GM19240 (cell line): ENCODE data around the gene ZNF700.
"Not testable (repeated sequence)": the region's sequence is repeated elsewhere in the genome, so short reads cannot be mapped to it uniquely, and the experiment has no call there.

ENCODE experiments used
- DNase-seq: peaks from one replicate; pipeline ENCODE4 v3.0.0; 2011; ENCODE audit warnings: low spot score; ENCODE audit not compliant: insufficient read length

Gene ZNF700

DNA sequence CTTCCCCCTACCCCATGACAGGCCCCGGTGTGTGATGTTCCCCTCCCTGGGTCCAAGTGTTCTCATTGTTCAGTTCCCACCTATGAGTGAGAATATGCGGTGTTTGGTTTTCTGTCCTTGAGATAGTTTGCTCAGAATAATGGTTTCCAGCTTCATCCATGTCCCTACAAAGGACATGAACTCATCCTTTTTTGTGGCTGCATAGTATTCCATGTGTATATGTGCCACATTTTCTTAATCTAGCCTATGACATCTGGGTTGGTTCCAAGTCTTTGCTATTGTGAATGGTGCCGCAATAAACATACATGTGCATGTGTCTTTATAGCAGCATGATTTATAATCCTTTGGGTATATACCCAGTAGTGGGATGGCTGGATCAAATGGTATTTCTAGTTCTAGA is 13.5 kb downstream of the ZNF700 start:
- not testable (repeated sequence) for DNase-seq

DNA sequence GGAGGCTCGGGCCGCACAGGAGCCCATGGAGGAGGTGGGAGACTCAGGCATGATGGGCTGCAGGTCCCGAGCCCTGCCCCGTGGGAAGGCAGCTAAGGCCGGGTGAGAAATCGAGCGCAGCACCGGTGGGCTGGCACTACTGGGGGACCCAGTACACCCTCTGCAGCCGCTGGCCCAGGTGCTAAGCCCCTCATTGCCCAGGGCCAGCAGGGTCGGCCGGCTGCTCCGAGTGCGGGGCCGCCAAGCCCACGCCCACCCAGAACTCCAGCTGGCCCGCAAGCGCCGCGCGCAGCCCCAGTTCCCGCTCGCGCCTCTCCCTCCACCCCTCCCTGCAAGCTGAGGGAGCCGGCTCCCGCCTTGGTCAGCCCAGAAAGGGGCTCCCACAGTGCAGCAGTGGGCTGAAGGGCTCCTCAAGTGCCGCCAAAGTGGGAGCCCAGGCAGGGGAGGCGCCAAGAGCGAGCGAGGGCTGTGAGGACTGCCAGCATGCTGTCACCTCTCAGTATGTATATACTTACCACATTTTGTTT is 16.5 kb downstream of the ZNF700 start:
- not testable (repeated sequence) for DNase-seq

DNA sequence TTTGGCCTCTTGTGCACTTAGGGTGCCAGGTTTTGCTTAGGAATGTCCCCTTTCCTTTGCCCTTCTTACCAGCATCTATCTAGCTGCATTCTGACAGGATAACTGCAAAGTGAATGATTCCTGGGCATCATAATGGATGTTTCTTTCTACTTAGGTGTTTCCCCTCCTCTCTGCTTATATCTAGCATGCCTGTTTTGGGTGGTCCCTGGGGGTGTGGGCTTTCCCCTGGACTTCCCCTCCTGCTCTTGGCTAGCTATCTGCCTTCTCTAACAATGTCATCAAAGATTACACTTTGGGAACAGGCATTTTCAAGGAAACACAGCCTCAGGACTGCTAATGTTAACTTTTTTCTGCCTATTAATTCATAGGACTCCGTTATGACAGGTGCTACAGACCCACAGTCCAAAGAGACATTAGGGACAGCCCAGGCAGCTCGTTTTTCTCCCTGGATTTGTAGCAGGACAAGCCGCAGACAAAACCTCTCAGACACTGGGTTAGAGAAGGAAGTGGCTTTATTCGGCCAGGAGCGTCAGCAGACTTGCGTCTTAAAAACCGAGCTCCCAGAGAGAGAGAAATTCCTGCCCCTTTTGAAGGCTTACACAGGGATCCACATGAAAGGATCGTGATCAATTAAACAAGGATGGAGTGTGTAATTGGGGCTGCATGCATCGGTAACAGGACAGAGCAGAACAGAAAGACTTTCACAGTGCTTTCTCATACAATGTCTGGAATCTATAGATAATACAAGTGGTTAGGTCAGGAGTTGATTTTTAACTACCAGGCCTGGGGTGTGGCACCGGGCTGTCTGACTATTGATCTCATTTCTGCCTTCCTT is 17.3 kb downstream of the ZNF700 start:
- no peak for DNase-seq

DNA sequence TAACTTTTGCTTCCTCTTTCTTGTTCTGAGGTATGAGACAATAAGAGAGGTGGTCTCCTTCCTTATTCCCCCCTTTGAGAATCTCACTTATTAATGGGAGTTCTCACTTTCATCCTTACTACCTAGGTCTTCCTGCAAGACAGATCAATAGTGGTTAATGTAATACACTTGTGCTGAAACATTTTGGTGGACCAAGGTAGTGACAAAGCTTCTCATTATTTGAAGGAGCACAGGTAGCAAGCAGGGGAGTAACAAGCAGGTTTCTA is 17.9 kb downstream of the ZNF700 start:
- no peak for DNase-seq

DNA sequence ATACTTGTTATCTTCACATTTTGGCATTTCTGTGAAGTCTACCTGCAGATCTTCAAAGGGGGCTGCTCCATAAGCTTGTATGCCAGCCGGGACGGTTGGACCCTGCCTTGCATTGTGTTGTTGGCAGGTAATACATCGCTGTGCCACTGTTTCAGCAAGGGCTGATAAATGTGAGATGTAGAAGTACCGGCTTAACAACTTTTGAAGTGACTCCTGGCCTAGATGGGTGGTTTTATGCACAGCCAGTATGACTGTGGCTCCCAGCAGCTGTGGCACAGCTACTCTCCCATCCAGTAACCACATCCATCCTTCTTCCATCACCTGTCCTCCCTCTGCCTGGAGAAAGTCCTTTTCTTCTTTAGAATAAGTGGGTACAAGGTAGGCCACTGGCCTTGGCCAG is 19.7 kb downstream of the ZNF700 start:
- DNase-seq = no peak

DNA sequence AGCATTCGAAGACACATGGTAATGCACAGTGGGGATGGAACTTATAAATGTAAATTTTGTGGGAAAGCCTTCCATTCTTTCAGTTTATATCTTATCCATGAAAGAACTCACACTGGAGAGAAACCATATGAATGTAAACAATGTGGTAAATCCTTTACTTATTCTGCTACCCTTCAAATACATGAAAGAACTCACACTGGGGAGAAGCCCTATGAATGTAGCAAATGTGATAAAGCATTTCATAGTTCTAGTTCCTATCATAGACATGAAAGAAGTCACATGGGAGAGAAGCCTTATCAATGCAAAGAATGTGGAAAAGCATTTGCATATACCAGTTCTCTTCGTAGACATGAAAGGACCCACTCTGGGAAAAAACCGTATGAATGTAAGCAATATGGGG is 23.7 kb downstream of the ZNF700 start:
- DNase-seq = no peak

DNA sequence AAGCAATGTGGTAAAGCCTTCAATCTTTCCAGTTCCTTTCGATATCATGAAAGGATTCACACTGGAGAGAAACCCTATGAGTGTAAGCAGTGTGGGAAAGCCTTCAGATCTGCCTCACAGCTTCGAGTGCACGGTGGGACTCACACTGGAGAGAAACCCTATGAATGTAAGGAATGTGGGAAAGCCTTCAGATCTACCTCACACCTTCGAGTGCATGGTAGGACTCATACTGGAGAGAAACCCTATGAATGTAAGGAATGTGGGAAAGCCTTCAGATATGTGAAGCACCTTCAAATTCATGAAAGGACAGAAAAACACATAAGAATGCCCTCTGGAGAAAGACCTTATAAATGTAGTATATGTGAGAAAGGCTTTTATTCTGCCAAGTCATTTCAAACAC is 24.3 kb downstream of the ZNF700 start:
- DNase-seq = no peak

DNA sequence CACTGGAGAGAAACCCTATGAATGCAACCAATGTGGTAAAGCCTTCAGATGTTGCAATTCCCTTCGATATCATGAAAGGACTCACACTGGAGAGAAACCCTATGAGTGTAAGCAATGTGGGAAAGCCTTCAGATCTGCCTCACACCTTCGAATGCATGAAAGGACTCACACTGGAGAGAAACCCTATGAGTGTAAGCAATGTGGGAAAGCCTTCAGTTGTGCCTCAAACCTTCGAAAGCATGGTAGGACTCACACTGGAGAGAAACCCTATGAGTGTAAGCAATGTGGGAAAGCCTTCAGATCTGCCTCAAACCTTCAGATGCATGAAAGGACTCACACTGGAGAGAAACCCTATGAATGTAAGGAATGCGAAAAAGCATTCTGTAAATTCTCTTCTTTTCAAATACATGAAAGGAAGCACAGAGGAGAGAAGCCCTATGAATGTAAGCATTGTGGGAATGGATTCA is 24.7 kb downstream of the ZNF700 start:
- DNase-seq = not testable (repeated sequence)

DNA sequence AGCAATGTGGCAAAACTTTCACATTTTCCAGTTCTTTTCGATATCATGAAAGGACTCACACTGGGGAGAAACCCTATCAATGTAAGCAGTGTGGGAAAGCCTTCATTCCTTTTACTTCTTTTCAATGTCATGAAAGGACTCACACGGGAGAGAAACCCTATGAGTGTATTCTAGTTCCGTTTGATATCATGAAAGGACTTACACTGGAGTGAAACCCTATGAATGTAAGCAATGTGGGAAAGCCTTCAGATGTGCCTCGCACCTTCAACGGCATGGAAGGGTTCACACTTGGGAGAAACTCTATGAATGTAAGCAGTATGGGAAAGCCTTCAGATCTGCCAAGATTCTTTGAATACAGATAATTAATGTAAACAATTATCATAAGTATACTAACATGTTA is 25.4 kb downstream of the ZNF700 start:
- no peak for DNase-seq

DNA sequence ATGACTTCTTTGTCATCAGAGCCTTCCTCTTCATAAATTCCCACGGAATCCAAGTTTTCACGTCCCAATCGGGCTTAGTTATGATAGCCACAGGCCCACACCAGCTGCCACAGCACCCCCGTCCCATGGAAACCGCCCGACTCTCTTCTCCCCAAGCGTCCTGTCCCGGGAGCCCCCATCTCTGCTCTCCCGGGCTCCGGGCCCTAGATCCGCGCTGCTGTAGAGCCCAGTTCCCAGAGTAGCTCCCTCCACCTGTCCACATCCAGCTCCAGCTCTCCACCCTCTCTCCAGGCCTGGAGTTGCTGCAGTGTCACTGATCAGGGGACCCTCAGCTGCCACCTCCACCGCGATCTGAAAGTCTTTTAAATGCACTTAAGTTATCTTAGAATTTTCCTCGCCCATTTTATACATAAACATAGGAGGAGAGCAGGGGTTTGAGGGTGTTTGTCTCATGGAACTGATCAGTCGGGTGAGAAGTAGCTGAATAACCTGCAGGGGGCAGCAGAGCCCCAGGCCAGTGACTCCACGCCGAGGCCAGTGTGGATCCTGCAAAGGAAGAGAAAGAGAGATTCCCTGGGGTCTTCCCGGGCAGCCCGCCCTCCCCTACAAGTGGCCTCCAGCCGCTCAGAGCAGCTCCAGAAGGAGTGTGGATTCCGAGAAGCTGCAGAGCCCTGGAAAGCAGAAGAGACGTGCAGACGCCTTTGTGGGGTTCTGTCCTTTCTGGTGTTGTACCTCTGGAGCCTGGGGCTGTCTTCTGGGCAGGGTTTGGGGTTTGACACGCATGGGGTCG is 38.9 kb downstream of the ZNF700 start:
- peak; percentile 26 for DNase-seq

DNA sequence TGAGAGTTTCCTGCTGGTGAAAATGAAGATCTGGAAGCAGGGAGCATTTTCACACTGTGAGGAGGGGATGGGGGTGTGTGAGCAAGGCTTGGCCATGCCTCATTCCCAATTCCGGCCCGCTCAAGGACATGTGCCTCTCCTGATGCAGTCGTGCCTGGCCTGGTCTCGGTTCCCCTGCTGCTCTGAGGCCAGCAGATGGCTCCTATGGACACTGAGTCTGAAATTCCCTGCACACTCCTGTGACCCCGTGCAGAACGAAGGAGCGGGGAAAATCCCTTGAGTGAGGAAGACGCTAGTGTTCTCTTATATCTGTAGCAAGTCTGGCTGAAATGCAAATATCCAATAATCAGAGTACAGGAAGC is 39.6 kb downstream of the ZNF700 start:
- no peak for DNase-seq

DNA sequence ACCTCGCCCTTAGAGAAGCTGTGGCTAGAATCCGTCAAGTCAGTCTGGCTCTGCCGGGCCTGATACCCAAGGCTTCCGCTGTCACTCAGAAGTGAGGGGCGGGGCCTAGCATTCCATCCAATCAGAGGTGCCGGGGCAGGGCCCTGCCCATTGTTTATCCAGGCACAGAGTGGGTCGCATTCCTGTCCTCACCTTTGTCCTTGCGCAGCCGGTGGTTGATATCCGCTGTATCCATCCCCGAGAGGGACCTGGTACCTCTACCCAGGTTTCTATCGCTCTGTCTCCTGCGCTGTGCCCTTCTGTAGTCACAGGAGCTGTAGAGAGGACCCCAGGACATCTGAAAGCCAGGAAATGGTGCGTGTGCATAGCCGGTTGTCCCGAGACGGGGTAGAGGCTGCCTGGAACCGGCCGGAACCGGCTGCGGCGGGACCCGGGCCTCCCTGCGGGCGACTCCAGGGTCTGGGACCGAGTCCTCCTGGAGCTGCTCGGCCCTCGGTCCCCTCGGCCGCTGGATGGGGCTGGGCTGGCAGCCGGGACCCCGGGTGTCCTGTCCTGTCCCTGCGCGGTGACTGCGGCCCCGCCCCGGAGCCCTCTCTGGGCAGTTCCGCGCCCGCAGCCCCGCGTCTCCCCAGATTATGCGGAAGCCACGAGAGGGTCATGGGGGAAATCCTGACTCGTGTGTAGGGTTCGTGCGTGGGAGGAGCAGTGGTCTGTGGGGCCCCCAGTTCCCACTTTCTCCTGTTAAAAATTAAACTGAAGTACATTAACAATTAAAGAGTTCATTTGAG is 40.1 kb downstream of the ZNF700 start, which contains the start of gene ZNF763:
Gene ZNF763 (plus strand): TSS at position 183 of the 788 bp plus-strand sequence. CDS start 169 bp downstream, at position 352.
- DNase-seq = peak; percentile 67

DNA sequence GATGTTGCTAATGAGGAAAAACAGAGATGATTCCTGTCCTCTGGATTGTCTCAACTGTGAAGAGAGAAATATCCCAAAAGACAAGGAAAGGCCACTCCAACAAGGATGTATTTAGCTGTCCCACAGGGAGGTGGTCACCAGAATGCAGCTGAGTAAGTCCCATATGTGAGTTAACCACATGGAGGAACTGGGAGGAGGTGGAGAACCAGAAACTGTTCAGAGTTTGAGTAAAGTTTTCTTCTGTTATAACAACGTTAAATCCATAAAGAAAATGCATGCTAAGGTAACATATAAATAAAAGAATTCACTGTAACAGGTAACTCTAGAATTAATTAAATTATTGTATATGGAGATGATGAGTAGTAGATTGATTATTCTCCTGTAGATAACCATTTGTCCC is 45.3 kb downstream of the ZNF700 start:
- no peak for DNase-seq

DNA sequence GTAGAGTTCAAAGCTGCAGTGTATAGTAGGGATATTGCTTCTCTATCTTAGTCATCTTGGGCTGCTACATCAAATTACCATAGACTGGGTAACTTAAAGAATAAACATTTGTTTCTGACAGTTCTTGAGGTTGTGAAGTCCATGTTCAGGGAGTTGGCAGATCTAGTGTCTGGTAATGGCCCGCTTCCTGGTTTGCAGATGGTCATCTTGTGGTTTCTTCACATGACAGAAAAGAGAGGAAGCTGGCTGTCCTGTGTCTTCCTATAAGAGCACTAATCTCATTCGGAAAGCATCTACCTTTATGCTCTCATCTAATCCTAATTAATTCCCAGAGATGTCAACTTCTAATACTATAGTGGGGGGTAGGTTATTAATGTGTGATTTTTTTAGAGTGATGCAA is 46.1 kb downstream of the ZNF700 start:
- DNase-seq = no peak

DNA sequence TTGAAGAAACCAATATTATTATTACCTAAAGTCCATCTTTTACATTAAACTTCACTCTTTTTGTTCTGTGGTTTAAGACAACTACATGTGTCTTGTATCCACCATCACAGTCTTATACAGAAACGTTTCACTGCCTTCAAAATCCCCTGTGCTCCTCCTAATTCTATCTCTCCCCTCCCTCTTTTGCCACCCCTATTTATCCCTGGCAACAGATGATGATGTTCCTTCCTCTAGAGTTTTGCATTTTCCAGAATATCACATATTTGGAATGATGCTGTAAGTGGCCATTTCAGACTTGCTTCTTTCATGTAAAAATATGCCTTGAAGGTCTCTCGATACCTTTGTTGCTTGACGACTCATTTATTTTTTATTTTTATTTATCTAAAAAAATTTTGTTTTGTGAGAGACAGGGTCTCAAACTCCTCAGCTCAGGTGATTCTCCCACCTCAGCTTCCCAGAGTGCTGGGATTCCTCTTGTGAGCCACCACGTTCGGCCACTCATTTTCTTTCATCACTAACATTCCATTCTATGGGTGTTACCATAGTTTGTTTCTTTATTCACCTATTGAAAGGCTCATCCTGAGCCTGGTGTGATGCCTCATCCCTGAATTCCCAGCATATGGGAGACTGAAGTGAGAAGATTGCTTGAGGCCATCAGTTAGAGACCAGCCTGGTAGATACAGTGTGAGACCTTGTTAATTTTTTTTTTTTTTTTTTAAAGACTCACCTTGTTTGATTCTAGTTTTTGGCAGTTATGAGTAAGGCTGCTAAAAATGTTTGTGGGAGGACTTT is 48.3 kb downstream of the ZNF700 start:
- DNase-seq = no peak

DNA sequence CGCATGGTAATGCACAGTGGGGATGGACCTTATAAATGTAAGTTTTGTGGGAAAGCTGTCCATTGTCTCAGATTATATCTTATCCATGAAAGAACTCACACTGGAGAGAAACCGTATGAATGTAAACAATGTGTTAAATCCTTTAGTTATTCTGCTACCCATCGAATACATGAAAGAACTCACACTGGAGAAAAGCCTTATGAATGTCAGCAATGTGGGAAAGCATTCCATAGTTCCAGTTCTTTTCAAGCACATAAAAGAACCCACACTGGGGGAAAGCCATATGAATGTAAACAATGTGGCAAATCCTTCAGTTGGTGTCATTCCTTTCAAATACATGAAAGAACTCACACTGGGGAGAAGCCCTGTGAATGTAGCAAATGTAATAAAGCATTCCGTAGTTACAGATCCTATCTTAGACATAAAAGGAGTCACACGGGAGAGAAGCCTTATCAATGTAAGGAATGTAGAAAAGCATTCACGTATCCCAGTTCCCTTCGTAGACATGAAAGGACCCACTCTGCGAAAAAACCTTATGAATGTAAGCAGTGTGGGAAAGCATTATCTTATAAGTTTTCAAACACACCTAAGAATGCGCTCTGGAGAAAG is 53.7 kb downstream of the ZNF700 start:
- no peak for DNase-seq

DNA sequence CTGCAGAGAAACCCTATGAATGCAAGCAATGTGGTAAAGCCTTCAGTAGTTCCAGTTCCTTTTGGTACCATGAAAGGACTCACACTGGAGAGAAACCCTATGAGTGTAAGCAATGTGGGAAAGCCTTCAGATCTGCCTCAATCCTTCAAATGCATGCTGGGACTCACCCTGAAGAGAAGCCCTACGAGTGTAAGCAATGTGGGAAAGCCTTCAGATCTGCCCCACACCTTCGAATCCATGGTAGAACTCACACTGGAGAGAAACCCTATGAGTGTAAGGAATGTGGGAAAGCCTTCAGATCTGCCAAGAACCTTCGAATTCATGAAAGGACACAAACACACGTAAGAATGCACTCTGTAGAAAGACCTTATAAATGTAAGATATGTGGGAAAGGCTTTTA is 54.6 kb downstream of the ZNF700 start:
- DNase-seq = no peak

DNA sequence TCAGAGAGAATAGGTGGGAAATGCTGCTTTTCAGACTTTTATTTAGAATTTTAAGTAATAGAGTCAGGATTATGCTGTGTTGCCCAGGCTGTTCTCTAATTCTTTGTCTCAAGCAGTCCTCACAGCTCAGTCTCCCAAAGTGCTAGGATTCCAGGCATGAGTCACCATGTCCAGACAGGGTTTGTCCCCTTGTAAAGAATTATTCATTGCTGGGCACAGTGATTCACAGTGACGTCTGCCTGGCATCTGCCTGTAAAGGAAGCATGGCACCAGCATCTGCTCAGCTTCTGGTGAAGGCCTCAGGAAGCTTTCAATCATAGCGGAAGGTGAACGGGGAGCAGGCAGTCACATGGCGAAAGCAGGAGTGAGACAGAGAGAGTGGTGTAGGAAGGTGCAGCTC is 57.6 kb downstream of the ZNF700 start:
- no peak for DNase-seq

DNA sequence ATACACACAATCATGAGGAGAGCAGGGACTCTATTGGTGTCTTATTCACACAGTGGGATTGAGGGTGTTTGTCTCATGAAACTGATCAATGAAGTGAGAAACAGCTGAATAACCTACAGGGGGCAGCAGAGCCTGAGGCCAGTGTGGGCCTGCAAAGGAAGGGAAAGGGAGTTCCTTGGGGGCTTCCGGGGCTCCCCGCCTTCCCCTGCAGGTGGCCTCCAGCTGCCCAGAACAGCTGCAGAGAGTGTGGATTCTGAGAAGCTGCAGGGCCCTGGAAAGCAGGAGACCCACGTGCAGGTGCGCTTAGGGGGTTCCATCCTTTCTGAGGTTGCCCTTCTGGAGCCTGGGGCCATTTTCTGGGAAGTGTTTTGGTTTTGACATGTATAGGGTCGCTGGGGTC is 60.1 kb downstream of the ZNF700 start:
- no peak for DNase-seq

DNA sequence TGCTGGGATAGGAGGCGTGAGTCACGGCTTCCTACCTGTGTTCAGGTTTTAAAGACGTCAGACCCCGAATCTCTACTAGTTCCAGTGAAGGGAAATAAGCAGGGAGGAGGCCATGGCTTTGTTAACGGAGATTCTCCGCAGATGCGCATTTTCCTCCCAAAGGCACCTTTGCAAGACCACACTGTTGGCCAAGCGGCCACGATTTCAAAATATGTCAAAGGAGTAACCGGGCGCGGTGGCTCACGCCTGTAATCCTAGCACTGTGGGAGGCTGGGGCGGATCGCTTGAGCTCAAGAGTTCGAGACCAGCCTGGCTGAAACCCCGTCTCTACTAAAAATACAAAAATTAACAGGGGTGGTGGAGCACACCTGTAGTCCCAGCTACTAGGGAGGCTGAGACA is 61.8 kb downstream of the ZNF700 start:
- no peak for DNase-seq
